Adrenal gland (tissue), 12 donors: ENCODE results near the gene C12orf60. TPM values are rescaled to one million over a fixed set of nuclear protein-coding genes. Genes with fewer than 3 reads are reported as not detected.

Source experiments
- DNase-seq, 7 donors: peaks; one replicate each; pipeline ENCODE4 v3.0.0-alpha.2; 2019 to 2020
- H3K27ac ChIP-seq, 5 donors: fragments of 200-600 bp; sonication (generic) in 4 of 5; 1 replicate in 3 of 5; 2 replicates in 2 of 5; pipeline versions ENCODE4 v1.5.1 to v1.8.0; 2016 to 2020; ENCODE audit warnings: mild to moderate bottlenecking in 1 of 5
- H3K27me3 ChIP-seq: fragments of 200-600 bp; 2 replicates; pipeline ENCODE4 v1.8.0; 2021
- H3K36me3 ChIP-seq, 2 donors: fragments of 200-600 bp; replicated peaks in 1 of 2; 1 replicate in 1 of 2; 2 replicates in 1 of 2; pipeline versions ENCODE4 v1.5.1 to v1.8.0; 2018 to 2022
- H3K4me1 ChIP-seq, 2 donors: fragments of 200-600 bp; replicated peaks in 1 of 2; 1 replicate in 1 of 2; 2 replicates in 1 of 2; pipeline versions ENCODE4 v1.5.1 to v1.8.0; 2018 to 2021
- H3K4me3 ChIP-seq, 4 donors: fragments of 200-600 bp; sonication (generic) in 3 of 4; one replicate each; pipeline ENCODE4 v1.5.1; 2016 to 2018
- H3K9me3 ChIP-seq, 3 donors: fragments of 200-600 bp; sonication (generic) in 1 of 3; replicated peaks in 1 of 3; 1 replicate in 2 of 3; 2 replicates in 1 of 3; pipeline versions ENCODE4 v1.5.1 to v1.8.0; 2016 to 2021
- CTCF ChIP-seq, 6 experiments: fragments of 450-650 bp in 4 of 6; fragments of 200-600 bp in 2 of 6; sonication (generic) in 1 of 6; IDR thresholded peaks; 1 replicate in 5 of 6; 2 replicates in 1 of 6; pipeline versions ENCODE4 v1.5.1 to v1.8.0; 2016 to 2021; ENCODE audit warnings: antibody characterized with exemption in 6 of 6, mild to moderate bottlenecking in 2 of 6, moderate library complexity in 1 of 6
- POLR2A ChIP-seq, 2 donors: fragments of 450-650 bp; IDR thresholded peaks; one replicate each; pipeline ENCODE4 v1.6.1; 2017; ENCODE audit warnings: antibody characterized with exemption in 2 of 2, mild to moderate bottlenecking in 2 of 2, moderate library complexity in 1 of 2
- WGBS, 4 donors: extraction: QIAGEN DNeasy Blood & Tissue Kit in 2 of 4; methylation state at CpG; one replicate each; pipeline versions ENCODE4 v1.1.5 to v1.1.7; 2013 to 2017; 5-methylcytosine and 5-hydroxymethylcytosine counted together
- intact Hi-C, 2 donors: fragments of 100-400 bp; cut with DNase I; formaldehyde crosslinking; loops; one replicate each; pipeline versions ENCODE4 v1.14.1 to v1.15.0; 2022 to 2023
- polyA plus RNA-seq, 3 donors: library from polyadenylated mRNA; stranded (reverse); fragments of 200-250 nt in 2 of 3; fragments of 350-450 nt in 1 of 3; fragmentation: Illumina TruSeq in 1 of 3; extraction: RNeasy Lipid Tissue Mini Kit (QIAGEN cat#74804) in 1 of 3; gene quantifications; one replicate each; pipeline ENCODE4 v1.2.3, GENCODE V29; 2013 to 2014
- total RNA-seq, 9 donors: library from RNA; depleted of rRNA in 4 of 9; stranded (reverse); fragments of >200 nt in 4 of 9; fragments of 120-200 nt in 1 of 9; fragmentation: NEBNext Ultra II Directional in 1 of 9; extraction: Animal tissue kit (Norgen Biotek cat#: 25700) in 1 of 9; gene quantifications; one replicate each; pipeline versions ENCODE4 v1.1.0 to v1.2.4, GENCODE V29; 2013 to 2023
- donor health status: healthy with polysubstance abuse.
- donor health status: Bipolar disorder and iron deficiency.
- donor health status: DM: yes; HTN: yes; CAD: no.
- donor health status: DM: no; HTN: no; CAD: no.
- donor health status: DM: no; HTN: no; CAD: no.
- donor health status: DM: yes; HTN: yes; CAD: no.

Gene C12orf60
- total and polyA plus RNA-seq, 12 donors: 2.6 to 12.5 (median 4.6) TPM

GRCh38 chr12:14828892-14829291 is 25.4 kb downstream of the C12orf60 start:
- intact Hi-C loops: no loop called here
- H3K9me3 ChIP-seq: no peaks in the 10 kb centered on the region
- H3K27ac ChIP-seq: no peak overlapping the region
- no peaks in the 10 kb centered on the region for H3K4me1 ChIP-seq
- TF ChIP-seq POLR2A (IDR thresholded peaks at IDR 0.05) (no peak), CTCF (IDR thresholded peaks at IDR 0.05) (no peak)
- no peaks in the 10 kb centered on the region for H3K36me3 ChIP-seq
- no peaks in the 10 kb centered on the region for H3K27me3 ChIP-seq
- DNase-seq: peak in 5 of 7 donors; percentile 28 to 62 (median 32)
- H3K4me3 ChIP-seq: no peak overlapping the region

- H3K4me3 ChIP-seq: no peak overlapping the region
- no peaks in the 10 kb centered on the region for H3K36me3 ChIP-seq
- no peak for TF ChIP-seq CTCF (IDR thresholded peaks at IDR 0.05)
- no peak for TF ChIP-seq POLR2A (IDR thresholded peaks at IDR 0.05)
- intact Hi-C loops: no loop called here
- no peak for DNase-seq
- peaks cover 7 to 28% of the 10 kb centered on the region in 2 donors for H3K4me1 ChIP-seq
- H3K9me3 ChIP-seq: no peaks in the 10 kb centered on the region
- H3K27me3 ChIP-seq: no peaks in the 10 kb centered on the region
- 87 to 94% (median 90%) methylated on average over 3 of the region's 3 CpGs for WGBS, 4 donors
- H3K27ac ChIP-seq: peak overlapping the region in 3 of 5 donors; percentile 5 to 72 (median 41)
Observed at GRCh38 chr12:14833336-14833735, 29.9 kb downstream of the C12orf60 start.

GRCh38 chr12:14833952-14834351 is 30.5 kb downstream of the C12orf60 start:
- Histone ChIP-seq H3K36me3 (no peaks in the 10 kb centered on the region), H3K27ac (peak overlapping the region in 3 of 5 donors; percentile 5 to 72 (median 41)), H3K9me3 (no peaks in the 10 kb centered on the region), H3K4me3 (no peak overlapping the region), H3K4me1 (peaks cover 7 to 28% of the 10 kb centered on the region in 2 donors), H3K27me3 (no peaks in the 10 kb centered on the region)
- no peak for TF ChIP-seq CTCF (IDR thresholded peaks at IDR 0.05)
- TF ChIP-seq POLR2A (IDR thresholded peaks at IDR 0.05): no peak
- peak in 1 of 7 donors; percentile 49 for DNase-seq
- intact Hi-C loops: no loop called here
- WGBS, 4 donors: 16 to 21% (median 19%) methylated on average over 1 of the region's 1 CpG

- TF ChIP-seq POLR2A (IDR thresholded peaks at IDR 0.05): no peak
- no peak for TF ChIP-seq CTCF (IDR thresholded peaks at IDR 0.05)
- H3K4me1 ChIP-seq: peaks cover 7 to 28% of the 10 kb centered on the region in 2 donors
- H3K36me3 ChIP-seq: no peaks in the 10 kb centered on the region
- H3K27me3 ChIP-seq: no peaks in the 10 kb centered on the region
- H3K9me3 ChIP-seq: no peaks in the 10 kb centered on the region
- DNase-seq: no peak
- intact Hi-C loops: no loop called here
- peak overlapping the region in 3 of 5 donors; percentile 43 to 77 (median 72) for H3K27ac ChIP-seq
- H3K4me3 ChIP-seq: no peak overlapping the region
Observed at GRCh38 chr12:14834509-14834908, 31.0 kb downstream of the C12orf60 start.
